ENCODE results near the gene ADCY10.

ADCY10 gene

GRCh38 chr1:167913895-167914496, at the start of gene ADCY10:
Gene ADCY10 (minus strand): TSS chr1:167914134. CDS start chr1:167905140, 8,994 bp downstream.
- DNase-seq (ENCODE audit: low spot score) = no peak

GRCh38 chr1:167957710-167958109, 43.8 kb upstream of the ADCY10 start:
- no peak for DNase-seq (ENCODE audit: low spot score)

More at GRCh38 chr1:167913895-167914496, at the start of gene ADCY10:
- TF ChIP-seq CTCF (IDR thresholded peaks at IDR 0.05; ENCODE audit: extremely low read depth, missing control alignments) = no peak

GRCh38 chr1:167955915-167956314, 42.0 kb upstream of the ADCY10 start:
- DNase-seq (ENCODE audit: low spot score) = no peak
- no peak for TF ChIP-seq CTCF (IDR thresholded peaks at IDR 0.05; ENCODE audit: extremely low read depth, missing control alignments)

More at GRCh38 chr1:167957710-167958109, 43.8 kb upstream of the ADCY10 start:
- no peak for TF ChIP-seq CTCF (IDR thresholded peaks at IDR 0.05; ENCODE audit: extremely low read depth, missing control alignments)

- DNase-seq (ENCODE audit: low spot score) = no peak
- TF ChIP-seq CTCF (IDR thresholded peaks at IDR 0.05; ENCODE audit: extremely low read depth, missing control alignments) = no peak
These were observed 36.6 kb upstream of the ADCY10 start for GRCh38 chr1:167950569-167950968.

- no peak for DNase-seq (ENCODE audit: low spot score)
- no peak for TF ChIP-seq CTCF (IDR thresholded peaks at IDR 0.05; ENCODE audit: extremely low read depth, missing control alignments)
These were observed 35.9 kb upstream of the ADCY10 start for GRCh38 chr1:167949785-167950184.

- TF ChIP-seq CTCF (IDR thresholded peaks at IDR 0.05; ENCODE audit: extremely low read depth, missing control alignments) = no peak
- DNase-seq (ENCODE audit: low spot score) = no peak
These were observed 33.8 kb upstream of the ADCY10 start for GRCh38 chr1:167947733-167948132.

GRCh38 chr1:167943541-167943940, 29.6 kb upstream of the ADCY10 start:
- DNase-seq (ENCODE audit: low spot score) = no peak
- TF ChIP-seq CTCF (IDR thresholded peaks at IDR 0.05; ENCODE audit: extremely low read depth, missing control alignments) = no peak
